OCI-LY7 (cell line): ENCODE measurements around the gene TMEM132E.

Source experiments
- CTCF ChIP-seq: fragments of 200-600 bp; sonication (generic); conservative IDR thresholded peaks from 2 replicates; pipeline ENCODE4 v1.5.1; 2014; ENCODE audit warnings: mild to moderate bottlenecking, antibody characterized with exemption, low read length, moderate library complexity, mixed read lengths
- EZH2phosphoT487 ChIP-seq: fragments of 200-600 bp; sonication (generic); IDR thresholded peaks from 2 replicates; pipeline ENCODE4 v1.6.1; 2018; ENCODE audit warnings: low read depth, borderline replicate concordance, mild to moderate bottlenecking, mixed run types, antibody characterized with exemption, low read length, moderate library complexity, mixed read lengths

GRCh38 chr17:34673995-34674890 lies 94.9 kb downstream of the TMEM132E start:
- no peak for TF ChIP-seq CTCF
- no peak for TF ChIP-seq EZH2phosphoT487
